SH-SY5Y (cell line): Measurements from ENCODE around the gene ZNF558.

Source experiments
- GATA2 ChIP-seq: IDR thresholded peaks from 2 replicates; pipeline ENCODE4 v1.6.1; 2011; ENCODE audit warnings: mild to moderate bottlenecking, low read depth, low read length
- GATA3 ChIP-seq: IDR thresholded peaks from 2 replicates; pipeline ENCODE4 v1.6.1; 2011; ENCODE audit warnings: low read depth, mild to moderate bottlenecking, low read length, moderate library complexity

ZNF558 gene

GRCh38 chr19:8832132-8833021, at the start of gene ZNF558, which contains the start of gene MBD3L1:
Gene ZNF558, minus strand, starts transcription at chr19:8832304. Its CDS starts 9,645 bp downstream, at chr19:8822659.
Gene MBD3L1, plus strand, starts transcription at chr19:8832377. Its CDS starts 10,302 bp downstream, at chr19:8842679.
- no peak for TF ChIP-seq GATA2
- no peak for TF ChIP-seq GATA3

GRCh38 chr19:8881512-8881911, 49.4 kb upstream of the ZNF558 start:
- no peak for TF ChIP-seq GATA2

GRCh38 chr19:8880868-8881488, 48.9 kb upstream of the ZNF558 start:
- TF ChIP-seq GATA2 = no peak
- TF ChIP-seq GATA3 = no peak

GRCh38 chr19:8877854-8878705, 46.0 kb upstream of the ZNF558 start:
- TF ChIP-seq GATA2 = no peak
- no peak for TF ChIP-seq GATA3

- TF ChIP-seq GATA2 (no peak), GATA3 (no peak)
Measured at GRCh38 chr19:8866344-8866743, 34.2 kb upstream of the ZNF558 start.

GRCh38 chr19:8858260-8858659, 26.2 kb upstream of the ZNF558 start:
- no peak for TF ChIP-seq GATA2
- no peak for TF ChIP-seq GATA3

- no peak for TF ChIP-seq GATA3
- TF ChIP-seq GATA2 = no peak
Measured at GRCh38 chr19:8850488-8850887, 18.4 kb upstream of the ZNF558 start.

- TF ChIP-seq GATA3 = no peak
- TF ChIP-seq GATA2 = no peak
Measured at GRCh38 chr19:8849232-8849631, 17.1 kb upstream of the ZNF558 start.

GRCh38 chr19:8846819-8847218, 14.7 kb upstream of the ZNF558 start:
- TF ChIP-seq GATA2 (no peak), GATA3 (no peak)

- no peak for TF ChIP-seq GATA3
- TF ChIP-seq GATA2 = no peak
Measured at GRCh38 chr19:8840708-8841107, 8.6 kb upstream of the ZNF558 start.

- TF ChIP-seq GATA2 = no peak
- no peak for TF ChIP-seq GATA3
Measured at GRCh38 chr19:8835877-8836276, 3.8 kb upstream of the ZNF558 start.

GRCh38 chr19:8835446-8835845, 3.3 kb upstream of the ZNF558 start:
- TF ChIP-seq GATA2 (no peak), GATA3 (no peak)

GRCh38 chr19:8831832-8832131, 322 bp downstream of the ZNF558 start:
- TF ChIP-seq GATA3 = no peak
- TF ChIP-seq GATA2 = no peak

GRCh38 chr19:8831373-8831772, 731 bp downstream of the ZNF558 start:
- TF ChIP-seq GATA3 = no peak
- no peak for TF ChIP-seq GATA2

GRCh38 chr19:8827277-8827676, 4.8 kb downstream of the ZNF558 start:
- no peak for TF ChIP-seq GATA2
- TF ChIP-seq GATA3 = no peak
